Measurements from ENCODE around the gene GRWD1.
"Not testable (repeated sequence)": the region's sequence is repeated elsewhere in the genome, so short reads cannot be mapped to it uniquely, and the experiment has no call there.

The GRWD1 gene

DNA sequence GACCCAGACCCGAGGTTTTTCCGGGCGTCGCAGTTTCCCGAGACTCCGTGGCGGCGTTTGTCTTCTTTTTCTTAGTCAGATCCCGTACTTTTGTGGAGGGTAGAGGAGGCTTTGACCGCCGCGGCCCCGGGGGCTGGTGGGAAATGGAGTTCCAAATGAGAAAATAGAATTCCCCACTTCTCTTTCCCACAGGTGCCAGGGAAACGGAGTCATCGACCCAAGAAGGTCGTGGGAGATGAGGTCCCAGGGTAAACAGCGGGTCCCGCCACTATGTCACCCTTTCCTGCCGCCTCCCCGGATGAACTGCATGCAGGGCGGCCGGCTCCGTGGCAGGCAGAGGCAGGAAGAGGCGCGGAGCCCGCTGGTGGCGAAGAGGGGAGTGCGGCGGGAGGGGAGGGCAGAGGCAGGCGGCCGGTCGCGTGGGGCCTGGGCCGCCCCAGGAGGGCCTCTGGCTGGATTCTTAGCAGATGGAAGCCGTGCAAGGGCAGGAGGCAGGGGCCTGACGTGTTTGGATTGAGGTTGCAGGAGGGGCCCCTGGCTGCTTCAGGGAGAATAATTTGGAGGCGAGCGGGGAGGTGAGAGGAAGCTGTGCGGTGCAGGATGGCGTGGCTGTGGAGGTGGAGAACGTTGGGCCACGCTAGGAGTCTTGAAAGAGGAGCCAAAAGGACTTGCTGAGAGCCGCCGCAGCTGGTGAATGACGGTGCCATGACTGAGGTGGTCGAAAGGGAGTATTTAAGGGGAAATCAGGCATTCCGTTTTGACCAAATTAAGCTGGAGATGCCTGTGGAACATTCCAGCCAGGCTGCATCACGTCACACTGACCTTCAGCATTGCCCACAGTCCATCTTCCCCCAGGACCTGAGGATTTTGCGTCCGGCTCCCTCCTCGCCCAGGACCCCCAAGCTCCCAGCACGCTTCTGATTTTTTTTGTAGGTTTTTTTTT lies 35.0 kb downstream of the GRWD1 start:
- FAIRE-seq: no peak

DNA sequence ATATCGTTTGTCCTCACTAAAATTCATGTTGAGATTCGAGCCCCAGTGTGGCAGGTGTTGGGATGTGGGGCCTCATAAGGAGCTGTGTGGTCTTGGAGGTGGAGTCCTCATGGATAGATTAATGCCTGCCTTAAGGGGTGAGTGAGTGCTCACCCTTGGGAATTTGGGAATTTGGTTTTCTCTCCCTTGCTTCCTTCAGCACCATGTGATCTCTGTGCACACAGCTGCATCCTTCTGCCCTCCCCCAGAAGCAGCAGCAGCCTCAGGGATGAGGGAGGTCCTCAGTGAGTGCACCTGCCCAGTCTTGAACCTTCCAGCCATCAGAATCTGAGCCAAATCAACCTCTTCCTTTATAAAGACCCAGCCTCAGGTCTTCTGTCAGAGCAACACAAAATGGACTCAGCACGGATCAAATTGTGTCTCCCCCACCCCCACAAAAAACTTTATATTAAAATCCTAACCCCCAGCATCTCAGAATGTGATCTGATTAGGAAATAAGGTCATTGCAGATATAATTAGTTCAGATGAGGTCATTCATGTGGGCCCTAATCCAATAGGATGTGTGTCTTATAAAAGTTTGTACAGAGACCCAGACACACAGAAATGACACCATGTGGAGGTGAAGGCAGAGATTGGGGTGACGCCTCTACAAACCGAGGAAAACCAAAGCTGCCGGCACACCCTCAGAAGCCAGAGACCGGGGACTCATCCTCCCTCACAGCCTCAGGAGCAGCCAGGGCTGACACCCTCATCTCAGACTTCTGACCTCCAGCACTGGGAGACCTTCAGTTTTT lies 36.3 kb downstream of the GRWD1 start:
- FAIRE-seq: no peak

DNA sequence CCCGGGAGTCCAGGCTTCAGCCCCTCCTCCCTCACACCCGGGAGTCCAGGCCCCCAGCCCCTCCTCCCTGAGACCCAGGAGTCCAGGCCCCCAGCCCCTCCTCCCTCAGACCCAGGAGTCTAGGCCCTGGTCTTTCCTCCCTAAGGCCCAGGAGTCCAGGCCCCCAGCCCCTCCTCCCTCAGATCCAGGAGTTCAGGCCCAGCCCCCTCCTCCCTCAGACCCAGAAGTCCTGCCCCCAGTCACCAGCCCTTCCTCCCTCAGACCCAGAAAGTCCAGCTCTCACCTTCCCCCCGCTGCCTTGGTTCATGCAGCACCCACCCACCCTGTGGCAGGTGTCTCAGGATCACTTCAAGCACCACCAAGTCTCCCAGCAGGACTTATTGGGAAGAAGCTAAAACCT lies 37.5 kb downstream of the GRWD1 start:
- FAIRE-seq: no peak

DNA sequence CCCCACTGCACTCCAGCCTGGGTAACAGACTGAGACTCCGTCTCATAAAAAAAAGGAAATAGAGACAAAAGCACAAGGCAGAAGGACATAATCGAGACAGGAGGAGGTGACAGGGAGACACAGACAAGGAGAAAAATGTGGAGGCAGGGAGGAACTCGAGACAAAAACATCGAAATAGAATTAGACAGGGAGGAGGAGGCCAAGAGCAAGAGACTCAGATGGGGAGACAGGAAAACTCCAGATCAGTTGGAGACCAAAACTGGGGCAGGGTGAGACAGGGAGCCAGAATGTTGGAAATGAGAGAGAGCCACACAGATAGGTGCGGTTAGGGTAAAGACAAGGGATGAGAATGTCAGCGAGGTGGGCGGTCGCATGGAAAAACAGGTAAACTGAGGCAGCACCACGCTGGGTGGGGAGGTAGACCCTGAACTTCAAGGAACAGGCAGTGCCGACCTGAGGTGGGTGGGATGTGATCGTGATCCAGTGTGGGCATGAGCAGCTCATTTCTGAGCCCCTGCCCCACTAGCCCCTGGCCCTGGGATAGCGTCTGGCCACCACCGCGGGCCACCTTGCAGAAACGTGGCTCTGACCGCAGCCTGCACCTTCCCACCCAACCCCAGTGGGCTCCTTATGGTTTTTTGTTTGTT lies 38.6 kb downstream of the GRWD1 start:
- no peak for FAIRE-seq

DNA sequence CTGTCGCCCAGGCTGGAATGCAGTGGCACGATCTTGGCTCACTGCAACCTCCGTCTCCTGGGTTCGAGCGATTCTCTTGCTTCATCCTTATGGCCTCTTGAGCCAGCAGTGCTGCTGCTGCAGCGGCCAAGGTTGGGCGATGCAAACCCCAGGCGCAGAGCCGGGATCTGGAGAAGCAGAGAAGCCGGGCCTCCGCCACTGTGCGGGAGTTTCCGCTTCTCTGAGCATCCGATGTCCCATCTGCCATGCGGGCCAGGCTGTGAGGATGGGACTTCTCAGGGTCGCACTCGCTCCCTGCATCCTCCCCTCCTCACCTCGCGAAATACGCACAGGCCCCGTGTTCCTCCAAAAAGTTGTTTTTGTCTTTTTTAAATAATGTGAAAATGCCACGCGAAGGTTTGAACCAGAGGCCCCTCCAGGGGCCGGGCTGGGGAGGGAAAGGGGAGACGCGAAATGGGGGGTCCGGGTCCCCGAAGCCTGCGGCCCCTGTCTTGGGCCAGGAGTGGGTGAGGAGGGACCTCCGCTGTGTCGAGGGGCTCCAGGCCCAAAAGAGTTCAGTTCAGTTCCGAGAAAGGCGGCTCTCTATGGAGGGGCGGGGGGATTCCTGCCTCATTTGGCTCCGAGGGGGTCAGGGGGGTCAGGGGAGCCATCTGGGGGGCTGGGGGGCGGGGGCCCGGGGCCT lies 39.3 kb downstream of the GRWD1 start:
- FAIRE-seq: no peak

DNA sequence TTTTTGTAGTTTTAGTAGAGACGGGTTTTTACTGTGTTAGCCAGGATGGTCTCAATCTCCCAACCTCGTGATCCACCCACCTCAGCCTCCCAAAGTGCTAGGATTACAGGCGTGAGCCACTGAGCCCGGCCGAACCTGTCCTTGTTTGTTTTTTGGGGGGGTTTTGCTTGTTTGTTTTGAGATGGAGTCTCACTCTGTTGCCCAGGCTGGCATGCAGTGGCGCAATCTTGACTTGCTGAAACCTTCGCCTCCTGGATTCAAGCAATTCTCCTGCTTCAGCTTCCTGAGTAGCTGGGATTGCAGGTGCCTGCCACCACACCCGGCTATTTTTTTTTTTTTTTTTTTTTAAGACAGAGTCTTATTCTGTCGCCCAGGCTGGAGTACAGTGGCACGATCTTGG lies 40.9 kb downstream of the GRWD1 start:
- FAIRE-seq: not testable (repeated sequence)

DNA sequence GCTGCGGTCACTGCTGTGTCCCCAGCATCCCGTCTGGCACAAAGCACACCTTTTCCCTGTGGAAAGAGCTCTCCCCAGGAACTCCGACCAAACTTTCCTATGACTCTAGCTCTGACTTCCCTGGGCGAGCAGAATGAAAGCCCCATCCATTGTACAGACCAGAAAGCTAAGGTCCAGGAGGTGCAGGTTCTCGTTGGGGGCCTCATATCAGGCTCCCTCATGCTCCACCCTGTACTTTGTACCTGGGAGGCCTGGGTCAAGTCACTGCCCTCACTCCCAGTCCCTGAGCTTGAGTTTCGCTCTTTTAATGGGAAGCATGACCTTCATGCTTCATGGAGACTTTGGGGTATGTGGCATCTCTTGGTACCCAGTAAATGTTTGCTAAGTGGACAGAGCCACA lies 41.8 kb downstream of the GRWD1 start:
- no peak for FAIRE-seq

DNA sequence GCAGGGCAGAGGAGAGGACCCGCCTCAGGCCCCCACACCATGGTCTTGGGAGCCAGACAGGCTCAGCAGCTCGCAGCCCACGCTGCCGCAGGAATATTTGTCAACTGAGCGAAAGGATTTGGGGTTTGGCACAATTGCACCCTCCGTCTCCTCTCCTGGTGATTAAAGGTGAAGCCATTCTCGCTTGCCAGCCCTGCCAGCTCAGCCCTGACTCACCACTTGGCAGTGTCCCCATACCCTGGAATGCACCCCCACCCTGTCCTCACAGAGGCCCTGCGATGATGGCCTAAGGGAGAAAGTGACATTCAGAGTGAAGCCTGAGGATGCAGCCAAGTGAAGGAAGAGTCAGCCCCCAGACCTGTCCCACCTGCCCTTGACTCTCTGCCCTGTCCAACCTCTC lies 42.2 kb downstream of the GRWD1 start:
- no peak for FAIRE-seq

DNA sequence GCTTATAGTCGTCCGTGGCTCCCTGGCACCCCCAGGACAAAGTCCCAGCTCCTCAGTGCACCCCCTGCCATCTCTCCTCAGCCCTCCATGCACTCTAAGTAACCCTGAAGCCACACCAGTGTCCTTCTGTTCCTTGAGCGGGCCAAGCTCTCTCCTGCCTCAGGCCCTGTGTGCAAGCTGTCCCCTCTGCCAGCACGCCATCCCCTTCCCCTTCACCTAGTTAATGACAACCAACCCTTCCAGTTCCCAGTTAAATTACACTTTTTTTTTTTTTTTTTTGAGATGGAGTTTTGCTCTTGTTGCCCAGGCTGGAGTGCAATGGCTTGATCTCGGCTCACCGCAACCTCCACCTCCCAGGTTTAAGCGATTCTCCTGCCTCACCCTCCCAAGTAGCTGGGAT lies 42.7 kb downstream of the GRWD1 start:
- not testable (repeated sequence) for FAIRE-seq

DNA sequence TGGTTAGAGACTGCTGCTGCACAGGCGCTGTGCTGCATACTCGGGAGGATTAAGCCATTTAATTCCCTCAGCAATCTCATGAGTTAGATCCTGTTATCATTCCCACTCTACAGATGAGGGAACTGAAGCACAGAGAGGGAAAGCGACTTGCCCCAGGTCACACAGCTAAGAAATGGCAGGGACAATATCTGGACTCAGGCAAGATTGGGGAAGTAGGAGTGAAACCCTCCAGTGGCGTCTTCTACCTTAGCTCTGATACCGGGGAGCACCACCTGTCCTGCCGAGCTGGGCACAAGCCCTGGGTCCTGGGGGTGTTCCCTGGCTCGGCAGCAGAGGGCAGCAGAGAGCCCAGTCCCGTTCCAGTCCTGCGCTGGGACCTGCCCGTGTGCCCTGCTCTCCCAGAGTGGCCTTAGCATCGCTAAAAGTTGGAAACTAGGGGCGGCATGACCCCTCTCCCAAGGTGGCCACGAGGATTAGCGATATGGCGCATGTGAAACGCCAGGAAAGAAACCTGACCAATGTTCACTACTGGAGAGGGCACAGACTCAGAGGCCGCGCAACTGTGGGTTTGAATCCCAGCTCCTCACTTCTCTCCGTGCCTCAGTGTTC lies 43.9 kb downstream of the GRWD1 start:
- no peak for FAIRE-seq

DNA sequence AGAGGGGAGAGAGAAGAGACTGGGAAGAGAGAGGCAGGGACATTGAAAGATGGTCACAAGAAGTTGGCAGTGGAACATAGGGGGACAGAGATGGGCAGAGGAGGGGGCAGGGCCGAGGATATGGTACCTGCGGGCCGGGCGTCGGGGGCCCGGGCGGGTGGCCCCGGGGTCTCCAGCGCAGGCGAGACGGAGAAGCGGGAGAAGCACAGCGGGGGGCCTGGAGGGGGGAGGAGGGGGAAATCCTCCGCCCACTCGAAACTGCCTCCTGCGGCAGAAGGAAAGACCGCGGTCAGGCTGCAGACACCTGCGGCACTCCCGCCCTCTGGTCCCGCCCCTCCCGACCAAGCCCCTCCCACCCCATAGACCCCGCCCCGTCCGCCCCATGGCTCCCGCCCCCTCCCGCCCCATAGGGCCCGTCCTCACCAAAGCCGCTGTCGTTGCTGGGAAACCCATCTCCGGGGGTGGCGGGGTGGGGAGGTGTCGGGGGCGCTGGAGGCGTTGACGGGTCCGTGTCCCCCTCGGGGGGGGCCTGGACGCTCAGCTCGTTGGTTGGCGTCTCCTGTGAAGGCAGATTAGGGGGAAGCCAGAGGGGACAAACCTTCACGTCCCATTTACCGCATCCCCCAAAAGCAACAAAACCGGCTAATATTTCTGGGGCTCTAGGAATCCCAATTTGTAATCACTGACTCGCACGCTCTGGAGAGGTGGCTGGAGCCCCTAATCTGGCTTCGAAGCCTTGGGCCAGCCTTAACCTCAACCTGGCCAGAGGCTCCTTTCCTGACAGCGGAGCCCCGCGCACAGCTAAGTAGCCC lies 45.4 kb downstream of the GRWD1 start:
- FAIRE-seq: no peak

DNA sequence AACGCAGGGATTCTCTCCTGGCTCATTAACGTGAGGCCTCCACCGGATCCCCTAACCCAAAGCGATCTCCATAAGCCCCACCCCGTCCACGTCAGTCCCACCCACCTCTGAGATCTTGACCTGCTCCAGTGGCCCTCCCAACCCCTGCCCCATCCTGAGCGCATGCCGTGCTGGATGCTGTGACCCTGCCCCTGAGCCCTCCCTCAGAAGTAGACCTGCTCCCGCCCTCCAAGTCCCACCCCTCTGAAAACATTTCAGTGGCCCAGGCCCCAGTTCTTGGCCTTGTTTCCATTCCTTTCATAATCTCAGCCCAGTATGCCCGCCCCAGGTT lies 46.0 kb downstream of the GRWD1 start:
- FAIRE-seq: no peak

DNA sequence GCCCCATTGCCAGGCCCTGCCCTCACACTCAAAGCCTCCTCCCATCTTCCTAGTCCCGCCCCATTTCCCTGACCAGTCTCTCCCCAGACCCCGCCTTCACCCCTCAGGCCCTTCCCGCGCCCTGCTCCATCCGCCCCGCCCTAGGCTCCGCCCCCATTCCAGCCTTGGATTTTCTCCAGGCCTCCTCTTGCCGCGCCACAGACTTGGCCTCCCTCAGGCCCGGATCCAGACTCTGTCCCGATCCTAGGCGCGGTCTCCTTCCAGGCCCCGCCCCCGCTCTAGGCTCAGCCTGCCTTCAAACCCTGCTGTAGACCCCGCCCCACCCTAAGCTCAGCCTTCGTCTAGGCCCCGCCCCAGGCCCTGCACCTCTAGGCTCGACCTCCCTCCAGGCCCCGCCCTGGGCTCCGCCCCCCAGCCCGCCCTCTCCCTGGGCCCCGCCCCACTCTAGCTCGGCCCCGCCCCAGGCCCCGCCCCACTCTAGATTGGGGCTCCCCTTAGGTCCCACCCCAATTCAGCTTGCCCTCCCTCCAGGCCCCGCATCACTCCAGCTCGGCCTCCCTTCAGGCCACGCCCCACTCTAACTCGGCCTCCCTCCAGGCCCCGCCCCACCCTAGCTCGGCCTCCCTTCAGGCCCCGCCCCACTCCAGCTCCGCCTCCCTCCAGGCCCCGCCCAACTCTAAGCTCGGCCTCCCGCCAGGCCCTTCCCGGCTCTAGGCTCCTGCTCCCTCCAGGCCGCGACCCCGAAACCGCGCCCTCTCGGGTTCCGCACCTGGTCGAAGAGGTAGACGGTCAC lies 47.3 kb downstream of the GRWD1 start:
- FAIRE-seq: no peak

DNA sequence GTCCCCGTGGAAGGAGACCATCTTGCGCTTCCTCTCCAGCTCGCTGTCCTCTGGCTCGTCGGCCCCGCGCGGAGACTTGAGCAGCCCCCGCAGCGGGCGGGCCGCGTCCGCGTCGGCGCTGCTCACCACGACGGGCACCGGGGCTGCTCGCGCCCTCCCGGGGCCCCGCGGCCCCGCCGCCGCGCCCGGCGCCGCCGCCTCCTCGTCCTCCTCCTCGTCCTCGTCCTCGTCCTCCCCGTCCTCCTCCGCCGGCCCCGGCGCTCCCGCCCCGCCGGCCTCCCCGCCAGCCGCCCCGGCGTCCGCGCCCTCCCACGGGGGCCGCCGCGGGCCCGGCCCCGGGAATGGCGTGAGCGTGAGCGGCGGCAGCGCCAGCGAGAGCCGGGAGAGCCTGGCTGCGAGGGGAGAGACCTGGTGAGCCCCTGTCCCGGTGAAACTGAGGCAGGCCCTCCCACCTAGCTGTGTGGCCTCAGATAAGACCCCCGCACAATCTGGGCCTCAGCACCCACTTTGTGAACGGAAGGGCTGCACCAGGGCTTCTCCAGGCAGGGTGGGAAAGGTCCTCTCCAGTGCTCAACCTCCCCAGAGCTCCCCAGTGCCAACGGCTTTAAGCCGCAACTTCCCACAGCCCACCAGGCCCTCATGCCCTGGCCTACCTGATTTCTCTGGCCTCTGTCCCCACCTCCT lies 48.1 kb downstream of the GRWD1 start:
- FAIRE-seq: no peak

DNA sequence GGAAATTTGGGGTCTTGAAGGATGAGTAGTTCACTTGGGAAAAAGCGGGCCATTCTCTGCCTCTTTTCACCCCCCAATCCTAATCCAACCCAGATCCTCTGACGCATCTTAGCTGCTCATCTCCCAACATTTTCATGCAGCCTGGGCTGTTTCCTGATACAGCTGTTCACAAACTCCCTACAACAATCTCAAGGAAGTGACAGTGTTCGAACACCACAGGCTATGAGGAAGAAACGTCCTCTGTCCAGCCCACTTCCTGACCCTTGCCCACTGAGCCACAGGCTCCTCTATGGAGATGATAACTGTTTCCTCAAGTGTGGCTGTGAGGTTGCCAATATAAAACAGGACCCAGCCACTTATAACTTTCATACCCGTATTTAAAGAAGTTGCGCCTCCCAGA lies 49.6 kb downstream of the GRWD1 start:
- FAIRE-seq: no peak

DNA sequence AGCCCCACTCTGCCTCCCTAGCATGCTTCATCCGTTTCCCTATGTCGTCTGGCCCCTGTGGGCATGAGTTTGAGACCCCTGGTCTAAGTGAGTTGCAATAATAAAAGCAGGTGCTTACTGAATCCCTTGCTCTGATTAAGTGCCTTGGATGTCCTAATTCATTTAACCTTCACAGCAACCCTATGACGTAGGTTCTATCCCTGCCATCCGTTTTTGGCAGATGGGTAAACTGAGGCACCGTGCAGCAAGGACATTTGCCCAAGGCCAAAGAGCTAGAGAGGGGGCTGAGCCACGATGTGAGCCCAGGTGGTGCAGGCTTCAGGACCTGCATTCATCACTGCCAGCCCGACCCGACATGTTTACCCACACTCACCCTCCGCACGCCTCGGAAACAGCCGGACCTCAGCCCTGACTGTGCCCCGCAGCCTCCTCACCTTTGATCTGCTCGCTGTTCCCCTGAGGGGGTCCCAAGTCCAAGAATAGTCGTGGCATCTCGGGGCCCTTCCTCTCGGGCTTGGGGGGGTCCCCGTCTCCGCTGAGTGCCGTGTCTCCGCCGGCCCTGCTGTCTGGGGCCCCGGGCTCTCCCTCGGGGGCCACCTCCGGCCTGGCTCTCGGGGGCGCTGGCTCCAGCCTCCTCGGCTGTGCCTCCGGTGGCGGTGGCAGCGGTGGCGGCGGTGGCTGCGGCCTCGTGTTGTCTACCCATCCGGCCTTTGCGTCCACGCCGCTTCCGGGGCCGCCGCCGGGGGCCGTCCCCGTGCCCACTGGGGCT lies 51.4 kb downstream of the GRWD1 start:
- no peak for FAIRE-seq

DNA sequence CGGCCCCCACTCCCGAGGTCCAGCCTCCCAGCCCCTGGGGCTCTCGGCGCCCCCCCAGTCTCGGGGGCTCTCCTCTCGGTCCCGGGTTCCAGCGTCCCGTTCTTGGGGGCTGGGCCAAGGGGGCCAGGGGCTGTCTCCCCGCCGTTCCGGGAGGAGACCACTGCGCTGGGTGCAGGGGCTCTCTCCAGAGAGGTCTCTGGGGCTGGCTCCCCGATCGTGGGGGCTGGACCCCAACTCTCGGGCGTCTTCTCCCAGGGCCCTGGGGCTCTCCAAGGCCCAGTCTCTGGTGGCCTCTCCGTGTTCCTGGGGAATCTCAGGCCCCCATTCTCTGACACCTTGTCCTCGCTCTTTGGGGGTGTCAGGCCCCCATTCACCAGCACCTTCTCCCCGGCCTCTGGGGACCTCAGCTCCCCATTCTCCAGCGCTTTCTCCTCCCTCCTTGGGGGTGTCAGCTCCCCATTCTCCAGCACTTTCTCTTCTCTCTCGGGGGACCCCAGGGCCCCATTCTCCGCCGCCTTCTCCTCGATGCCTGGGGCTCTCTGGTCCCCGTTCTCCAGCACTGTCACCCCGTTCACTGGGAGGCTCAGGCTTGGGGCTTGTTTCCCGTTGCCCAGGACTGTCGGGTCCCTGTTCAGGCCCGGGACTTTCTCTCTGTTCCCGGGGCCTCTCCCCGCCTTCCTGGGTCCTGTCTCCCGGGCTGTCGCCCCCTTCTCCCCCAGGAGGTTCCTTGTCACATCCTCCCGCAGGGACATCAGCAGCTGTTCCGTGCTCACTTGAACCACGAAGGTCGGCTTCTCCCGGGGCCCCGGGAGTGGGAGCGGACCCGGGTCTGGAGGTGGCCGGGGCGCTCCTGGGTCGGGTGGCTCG lies 52.2 kb downstream of the GRWD1 start:
- FAIRE-seq: no peak

DNA sequence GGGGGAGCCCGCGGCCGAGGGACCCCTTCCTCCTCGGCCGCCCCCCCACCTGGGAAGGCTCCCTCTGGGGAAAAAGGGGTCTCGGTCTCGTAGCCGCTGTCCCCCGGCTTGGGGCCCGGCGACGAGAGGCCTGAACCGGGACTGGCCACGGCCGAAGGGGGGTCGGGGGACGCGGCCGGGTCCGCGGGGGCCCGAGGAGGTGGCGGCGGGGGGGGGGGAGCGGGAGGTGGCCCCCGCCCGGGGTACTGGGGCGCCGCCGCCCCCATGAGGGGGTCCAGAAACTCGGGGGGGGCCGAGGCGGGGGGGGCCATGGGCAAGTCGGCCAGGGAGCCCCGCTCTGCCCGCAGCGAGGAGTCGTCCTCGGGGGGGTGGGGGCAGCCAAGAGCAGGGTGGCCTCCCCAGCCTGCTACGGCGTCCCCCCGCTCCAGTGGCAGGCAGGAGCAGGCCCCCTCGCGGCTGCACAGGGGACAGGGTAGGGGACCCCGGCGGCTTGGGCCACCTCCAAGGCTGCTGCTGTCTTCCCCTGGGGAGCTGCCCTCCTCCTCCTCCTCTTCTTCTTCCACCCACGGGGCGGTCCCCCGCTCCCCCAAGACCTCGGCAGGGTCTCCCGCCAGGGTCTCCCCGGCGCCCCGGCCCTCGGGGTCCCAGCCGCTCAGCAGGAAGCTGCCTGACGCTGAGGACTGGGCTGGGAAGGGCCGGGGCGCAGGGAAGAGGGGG lies 53.0 kb downstream of the GRWD1 start:
- no peak for FAIRE-seq

Data from colon (tissue), 2 donors.